SK-N-SH (cell line): ENCODE measurements around the gene PARP9.
A peak's percentile ranks its signal among the peaks of the same experiment; 100 is the strongest.

Experiments used
- CHD2 ChIP-seq: fragments of 150-350 bp; IDR thresholded peaks from 2 replicates; pipeline ENCODE4 v1.6.1; 2018; ENCODE audit warnings: low read length; ENCODE audit not compliant: partially characterized antibody
- POLR2AphosphoS5 ChIP-seq: IDR thresholded peaks from 2 replicates; pipeline ENCODE4 v1.6.1; 2012; ENCODE audit warnings: low read depth, low read length
- TEAD4 ChIP-seq: IDR thresholded peaks from 2 replicates; pipeline ENCODE4 v1.4.0; 2012; ENCODE audit warnings: mild to moderate bottlenecking, borderline replicate concordance; ENCODE audit not compliant: insufficient read depth
- YY1 ChIP-seq: IDR thresholded peaks from 2 replicates; pipeline ENCODE4 v1.4.0; 2012; ENCODE audit warnings: low read depth, mild to moderate bottlenecking
- TF ChIP-seq, protein P1 (sequence below): fragments of 200-600 bp; sonication (generic); IDR thresholded peaks from 2 replicates; pipeline ENCODE4 v1.6.1; 2017; ENCODE audit warnings: antibody characterized with exemption, mild to moderate bottlenecking, moderate library complexity

GRCh38 chr3:122609798-122610559, 45.9 kb upstream of the PARP9 start:
- TF ChIP-seq, protein P1, sequence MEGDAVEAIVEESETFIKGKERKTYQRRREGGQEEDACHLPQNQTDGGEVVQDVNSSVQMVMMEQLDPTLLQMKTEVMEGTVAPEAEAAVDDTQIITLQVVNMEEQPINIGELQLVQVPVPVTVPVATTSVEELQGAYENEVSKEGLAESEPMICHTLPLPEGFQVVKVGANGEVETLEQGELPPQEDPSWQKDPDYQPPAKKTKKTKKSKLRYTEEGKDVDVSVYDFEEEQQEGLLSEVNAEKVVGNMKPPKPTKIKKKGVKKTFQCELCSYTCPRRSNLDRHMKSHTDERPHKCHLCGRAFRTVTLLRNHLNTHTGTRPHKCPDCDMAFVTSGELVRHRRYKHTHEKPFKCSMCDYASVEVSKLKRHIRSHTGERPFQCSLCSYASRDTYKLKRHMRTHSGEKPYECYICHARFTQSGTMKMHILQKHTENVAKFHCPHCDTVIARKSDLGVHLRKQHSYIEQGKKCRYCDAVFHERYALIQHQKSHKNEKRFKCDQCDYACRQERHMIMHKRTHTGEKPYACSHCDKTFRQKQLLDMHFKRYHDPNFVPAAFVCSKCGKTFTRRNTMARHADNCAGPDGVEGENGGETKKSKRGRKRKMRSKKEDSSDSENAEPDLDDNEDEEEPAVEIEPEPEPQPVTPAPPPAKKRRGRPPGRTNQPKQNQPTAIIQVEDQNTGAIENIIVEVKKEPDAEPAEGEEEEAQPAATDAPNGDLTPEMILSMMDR, result no peak
- TF ChIP-seq TEAD4 (no peak), YY1 (no peak), CHD2 (no peak), POLR2AphosphoS5 (peak; percentile 25; the same call in 1 of the 2 replicates)
